IMR-90 (cell line): Measurements from ENCODE around the gene FLNA. TPM values are rescaled to one million over a fixed set of nuclear protein-coding genes. Genes with fewer than 3 reads are reported as not detected.

Experiments
- ATAC-seq: fragments of 200-7000 bp; cut with Tn5 transposase; 2 replicates; pipeline ENCODE4 v1.9.1; 2020; ENCODE audit warnings: low read depth, mild to moderate bottlenecking, moderate library complexity
- BruUV-seq: library from RNA; stranded (reverse); fragments of 400-500 nt; replicated peaks from 2 replicates; lab custom pipeline; 2021; lab: Mats Ljungman, UMichigan
- CTCF ChIA-PET: fragments of 300-600 bp; formaldehyde crosslinking; extraction: SDS; loops from one replicate; lab custom pipeline; 2021; ENCODE audit warnings: antibody characterized with exemption; lab: Yijun Ruan, JAX
- POLR2A ChIA-PET: fragments of 300-600 bp; sonication (Branson Sonifier 250); formaldehyde crosslinking; loops from one replicate; lab custom pipeline; 2022; ENCODE audit warnings: antibody characterized with exemption; ENCODE audit not compliant: unreplicated experiment; lab: Charles Lee
- DNase-seq: peaks from one replicate; pipeline ENCODE4 v3.0.0; 2013
- H2AFZ ChIP-seq: replicated peaks from 2 replicates; pipeline ENCODE3; 2013; ENCODE audit warnings: low read length, mild to moderate bottlenecking; ENCODE audit not compliant: poor library complexity
- H2AK5ac ChIP-seq: 2 replicates; pipeline ENCODE4 v1.6.1; 2013; ENCODE audit warnings: low read depth, low read length, inconsistent platforms
- H2AK9ac ChIP-seq: replicated peaks from 2 replicates; pipeline ENCODE3; 2013; ENCODE audit warnings: mild to moderate bottlenecking, low read depth, low read length, moderate library complexity; ENCODE audit not compliant: poor library complexity
- H2BK120ac ChIP-seq: 2 replicates; pipeline ENCODE4 v1.6.1; 2013; ENCODE audit warnings: low read depth, low read length, inconsistent platforms
- H2BK15ac ChIP-seq: 3 replicates; pipeline ENCODE4 v1.6.1; 2013; ENCODE audit warnings: low read depth, low read length, inconsistent platforms
- H2BK20ac ChIP-seq: 2 replicates; pipeline ENCODE4 v1.6.1; 2013; ENCODE audit warnings: low read depth, mild to moderate bottlenecking, inconsistent platforms, low read length, moderate library complexity
- H2BK5ac ChIP-seq: 2 replicates; pipeline ENCODE4 v1.6.1; 2013; ENCODE audit warnings: mild to moderate bottlenecking, low read depth, low read length, inconsistent platforms; ENCODE audit not compliant: poor library complexity, severe bottlenecking
- H3K14ac ChIP-seq: replicated peaks from 2 replicates; pipeline ENCODE4 v1.6.1; 2013; ENCODE audit warnings: low read depth, low read length, inconsistent platforms
- H3K18ac ChIP-seq: 2 replicates; pipeline ENCODE4 v1.6.1; 2013; ENCODE audit warnings: low read depth, low read length, control low read depth
- H3K23ac ChIP-seq: 2 replicates; pipeline ENCODE4 v1.6.1; 2013; ENCODE audit warnings: low read depth, low read length, inconsistent platforms
- H3K27ac ChIP-seq: 2 replicates; pipeline ENCODE4 v1.5.1; 2013; ENCODE audit warnings: mild to moderate bottlenecking, control low read depth, low read length; ENCODE audit not compliant: insufficient read depth
- H3K27me3 ChIP-seq: 2 replicates; pipeline ENCODE4 v1.6.1; 2013; ENCODE audit warnings: low read length; ENCODE audit not compliant: control insufficient read depth, insufficient read depth
- H3K36me3 ChIP-seq: 2 replicates; pipeline ENCODE4 v1.6.1; 2013; ENCODE audit warnings: low read length, mixed read lengths; ENCODE audit not compliant: control insufficient read depth, insufficient read depth
- H3K4ac ChIP-seq: 2 replicates; pipeline ENCODE4 v1.6.1; 2013; ENCODE audit warnings: low read depth, low read length, inconsistent platforms
- H3K4me1 ChIP-seq: 2 replicates; pipeline ENCODE4 v1.6.1; 2013; ENCODE audit warnings: low read length, mixed read lengths; ENCODE audit not compliant: control insufficient read depth, insufficient read depth
- H3K4me2 ChIP-seq: 2 replicates; pipeline ENCODE4 v1.6.1; 2013; ENCODE audit warnings: low read depth, mild to moderate bottlenecking, control low read depth, low read length, moderate library complexity
- H3K4me3 ChIP-seq: 2 replicates; pipeline ENCODE4 v1.5.1; 2013; ENCODE audit warnings: low read depth, mild to moderate bottlenecking, control low read depth, low read length, moderate library complexity; ENCODE audit not compliant: insufficient read depth
- H3K56ac ChIP-seq: 2 replicates; pipeline ENCODE4 v1.6.1; 2013; ENCODE audit warnings: low read length, inconsistent platforms; ENCODE audit not compliant: insufficient read depth; ENCODE audit errors: extremely low read depth
- H3K79me1 ChIP-seq, 2 experiments: 2 replicates each; pipeline ENCODE4 v1.6.1; 2013; ENCODE audit warnings: low read length in 2 of 2, inconsistent platforms in 1 of 2, low read depth in 1 of 2
- H3K9ac ChIP-seq: 2 replicates; pipeline ENCODE4 v1.6.1; 2013; ENCODE audit warnings: low read depth, low read length, control low read depth
- H3K9me1 ChIP-seq: 2 replicates; pipeline ENCODE4 v1.6.1; 2013; ENCODE audit warnings: low read length, inconsistent platforms; ENCODE audit not compliant: insufficient read depth
- H3K9me3 ChIP-seq: 2 replicates; pipeline ENCODE4 v1.6.1; 2013; ENCODE audit warnings: low read length; ENCODE audit not compliant: control insufficient read depth, insufficient read depth
- H4K20me1 ChIP-seq: 2 replicates; pipeline ENCODE4 v1.6.1; 2013; ENCODE audit warnings: low read length, inconsistent platforms; ENCODE audit not compliant: insufficient read depth
- H4K5ac ChIP-seq: 2 replicates; pipeline ENCODE4 v1.6.1; 2013; ENCODE audit warnings: mild to moderate bottlenecking, low read depth, low read length, control low read depth
- H4K8ac ChIP-seq, 2 experiments: 2 replicates each; pipeline ENCODE4 v1.6.1; 2013; ENCODE audit warnings: low read depth in 2 of 2, low read length in 2 of 2, control low read depth in 1 of 2, inconsistent platforms in 1 of 2
- H4K91ac ChIP-seq: 2 replicates; pipeline ENCODE4 v1.6.1; 2013; ENCODE audit warnings: low read depth, low read length, inconsistent platforms; ENCODE audit not compliant: insufficient read depth
- CHD1 ChIP-seq: IDR thresholded peaks from 2 replicates; pipeline ENCODE4 v1.6.1; 2012; ENCODE audit warnings: low read depth, low read length, improper control_type of control experiment
- FOS ChIP-seq: fragments of 150-350 bp; IDR thresholded peaks from 2 replicates; pipeline ENCODE4 v1.6.1; 2016; ENCODE audit warnings: low read depth, low read length
- MAFK ChIP-seq: IDR thresholded peaks from 2 replicates; pipeline ENCODE4 v1.6.1; 2012; ENCODE audit warnings: low read depth, low read length, improper control_type of control experiment
- POLR2A ChIP-seq: IDR thresholded peaks from 2 replicates; pipeline ENCODE4 v1.6.1; 2012; ENCODE audit warnings: mild to moderate bottlenecking, low read depth, low read length
- SMC3 ChIP-seq: fragments of 150-350 bp; IDR thresholded peaks from 2 replicates; pipeline ENCODE4 v1.6.1; 2016; ENCODE audit warnings: low read depth, mild to moderate bottlenecking, antibody characterized with exemption, low read length, moderate library complexity
- WGBS, 2 experiments: methylation state at CpG; one replicate each; pipeline versions ENCODE4 v1.1.5 to v1.1.7; 2013; ENCODE audit warnings: missing lambda C conversion rate in 2 of 2; ENCODE audit not compliant: insufficient read length in 1 of 2; ENCODE audit errors: extremely low coverage in 2 of 2; 5-methylcytosine and 5-hydroxymethylcytosine counted together
- dilution Hi-C: fragments of 300-500 bp; cut with HindIII; formaldehyde crosslinking; loops from one replicate; pipeline ENCODE4 v1.14.3; 2018; ENCODE audit warnings: low sequenced_read_pairs; ENCODE audit not compliant: unreplicated experiment
- in situ Hi-C: fragments of 300-500 bp; cut with MboI; formaldehyde crosslinking; loops from 3 replicates; pipeline ENCODE4 v1.14.3; 2019; ENCODE audit warnings: low sequenced_read_pairs, inconsistent platforms, mixed read lengths
- intact Hi-C: fragments of 100-400 bp; cut with micrococcal nuclease; formaldehyde crosslinking; loops from 2 replicates; pipeline ENCODE4 v1.10.0; 2022
- polyA plus RNA-seq, 3 experiments: library from polyadenylated mRNA; depleted of rRNA; stranded (reverse); fragments of >200 nt; gene quantifications; 2 replicates each; pipeline ENCODE4 v1.2.3, GENCODE V29; 2012; ENCODE audit warnings: low replicate concordance in 1 of 3
- total RNA-seq: library from RNA; depleted of rRNA; stranded (reverse); fragments of >200 nt; gene quantifications from 2 replicates; pipeline ENCODE4 v1.2.3, GENCODE V29; 2012
- TF ChIP-seq, protein P1 (sequence below): fragments of 150-350 bp; IDR thresholded peaks from 2 replicates; pipeline ENCODE4 v1.6.1; 2016; ENCODE audit warnings: low read depth, mild to moderate bottlenecking, low read length, moderate library complexity, borderline replicate concordance
- TF ChIP-seq, protein P2 (sequence below): fragments of 150-350 bp; IDR thresholded peaks from 2 replicates; pipeline ENCODE4 v1.6.1; 2017; ENCODE audit warnings: mild to moderate bottlenecking, antibody characterized with exemption, low read length, low read depth

FLNA gene
- total and polyA plus RNA-seq, 2 of the 4 experiments (the other 2 are of a cell fraction) = 1,356 to 1,357 TPM

DNA sequence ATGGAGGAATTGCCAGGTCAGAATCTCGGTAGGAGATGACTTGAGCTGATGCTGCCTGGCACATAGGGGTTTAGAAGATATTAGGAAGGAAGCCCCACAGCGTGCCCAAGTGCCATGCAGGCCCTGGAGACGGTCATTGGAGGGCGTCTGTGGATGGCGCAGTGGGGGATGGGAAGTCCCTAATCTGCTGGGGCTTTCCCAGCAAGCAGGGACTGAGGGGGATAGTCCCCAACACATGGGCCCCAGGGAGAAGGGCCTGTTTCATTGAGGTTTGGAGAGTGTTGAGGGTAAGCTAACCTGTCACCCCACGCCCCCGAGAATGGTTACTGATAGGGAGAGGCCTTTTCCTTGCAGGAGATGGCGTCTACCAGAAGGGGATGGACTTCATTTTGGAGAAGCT lies 44.8 kb upstream of the FLNA start:
- POLR2A ChIA-PET = no interaction called here
- H3K18ac ChIP-seq = no peak overlapping the region
- H3K4ac ChIP-seq = no peak overlapping the region
- ATAC-seq (no peak), DNase-seq (no peak)
- no peak overlapping the region for H3K4me2 ChIP-seq
- no peak overlapping the region for H2BK5ac ChIP-seq
- no peak overlapping the region for H3K9ac ChIP-seq
- no peaks in the 10 kb centered on the region for H3K27me3 ChIP-seq
- no peak overlapping the region for H2AK9ac ChIP-seq
- no peaks in the 10 kb centered on the region for H3K9me1 ChIP-seq
- dilution Hi-C loops (no loop called here), intact Hi-C loops (no loop called here), in situ Hi-C loops (no loop called here)
- no peak overlapping the region for H3K23ac ChIP-seq
- H4K8ac ChIP-seq = no peak overlapping the region
- H3K79me1 ChIP-seq = no peaks in the 10 kb centered on the region
- no peak overlapping the region for H3K4me3 ChIP-seq
- H3K9me3 ChIP-seq = no peaks in the 10 kb centered on the region
- CTCF ChIA-PET = no interaction called here
- H2BK15ac ChIP-seq = no peak overlapping the region
- H4K5ac ChIP-seq = no peak overlapping the region
- H4K20me1 ChIP-seq = no peaks in the 10 kb centered on the region
- no peak overlapping the region for H2AFZ ChIP-seq
- TF ChIP-seq, protein P1, sequence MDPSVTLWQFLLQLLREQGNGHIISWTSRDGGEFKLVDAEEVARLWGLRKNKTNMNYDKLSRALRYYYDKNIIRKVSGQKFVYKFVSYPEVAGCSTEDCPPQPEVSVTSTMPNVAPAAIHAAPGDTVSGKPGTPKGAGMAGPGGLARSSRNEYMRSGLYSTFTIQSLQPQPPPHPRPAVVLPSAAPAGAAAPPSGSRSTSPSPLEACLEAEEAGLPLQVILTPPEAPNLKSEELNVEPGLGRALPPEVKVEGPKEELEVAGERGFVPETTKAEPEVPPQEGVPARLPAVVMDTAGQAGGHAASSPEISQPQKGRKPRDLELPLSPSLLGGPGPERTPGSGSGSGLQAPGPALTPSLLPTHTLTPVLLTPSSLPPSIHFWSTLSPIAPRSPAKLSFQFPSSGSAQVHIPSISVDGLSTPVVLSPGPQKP = no peak
- TF ChIP-seq POLR2A = no peak
- no peak for TF ChIP-seq CHD1
- TF ChIP-seq, protein P2, sequence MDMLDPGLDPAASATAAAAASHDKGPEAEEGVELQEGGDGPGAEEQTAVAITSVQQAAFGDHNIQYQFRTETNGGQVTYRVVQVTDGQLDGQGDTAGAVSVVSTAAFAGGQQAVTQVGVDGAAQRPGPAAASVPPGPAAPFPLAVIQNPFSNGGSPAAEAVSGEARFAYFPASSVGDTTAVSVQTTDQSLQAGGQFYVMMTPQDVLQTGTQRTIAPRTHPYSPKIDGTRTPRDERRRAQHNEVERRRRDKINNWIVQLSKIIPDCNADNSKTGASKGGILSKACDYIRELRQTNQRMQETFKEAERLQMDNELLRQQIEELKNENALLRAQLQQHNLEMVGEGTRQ = no peak
- TF ChIP-seq FOS = no peak
- TF ChIP-seq MAFK = no peak
- TF ChIP-seq SMC3 = no peak
- no peak overlapping the region for H3K56ac ChIP-seq
- H3K4me1 ChIP-seq = no peaks in the 10 kb centered on the region
- no peak overlapping the region for H2AK5ac ChIP-seq
- no peak overlapping the region for H4K91ac ChIP-seq
- BruUV-seq = no TSS peak
- H2BK20ac ChIP-seq = no peak overlapping the region
- no peak overlapping the region for H3K14ac ChIP-seq
- 92% methylated on average over 6 of the region's 8 CpGs; no CpG with 5 or more reads in 1 of the 2 experiments for WGBS, 2 experiments
- H3K36me3 ChIP-seq = peaks cover 8% of the 10 kb centered on the region
- no peak overlapping the region for H3K27ac ChIP-seq
- no peak overlapping the region for H2BK120ac ChIP-seq
